ENCODE results near the gene ACTL10. TPM values are rescaled to one million over a fixed set of nuclear protein-coding genes. Genes with fewer than 3 reads are reported as not detected.

Gene ACTL10
- total RNA-seq, 4 donors from 2014 or later = 0.54 to 2.7 (median 2.1) TPM

DNA sequence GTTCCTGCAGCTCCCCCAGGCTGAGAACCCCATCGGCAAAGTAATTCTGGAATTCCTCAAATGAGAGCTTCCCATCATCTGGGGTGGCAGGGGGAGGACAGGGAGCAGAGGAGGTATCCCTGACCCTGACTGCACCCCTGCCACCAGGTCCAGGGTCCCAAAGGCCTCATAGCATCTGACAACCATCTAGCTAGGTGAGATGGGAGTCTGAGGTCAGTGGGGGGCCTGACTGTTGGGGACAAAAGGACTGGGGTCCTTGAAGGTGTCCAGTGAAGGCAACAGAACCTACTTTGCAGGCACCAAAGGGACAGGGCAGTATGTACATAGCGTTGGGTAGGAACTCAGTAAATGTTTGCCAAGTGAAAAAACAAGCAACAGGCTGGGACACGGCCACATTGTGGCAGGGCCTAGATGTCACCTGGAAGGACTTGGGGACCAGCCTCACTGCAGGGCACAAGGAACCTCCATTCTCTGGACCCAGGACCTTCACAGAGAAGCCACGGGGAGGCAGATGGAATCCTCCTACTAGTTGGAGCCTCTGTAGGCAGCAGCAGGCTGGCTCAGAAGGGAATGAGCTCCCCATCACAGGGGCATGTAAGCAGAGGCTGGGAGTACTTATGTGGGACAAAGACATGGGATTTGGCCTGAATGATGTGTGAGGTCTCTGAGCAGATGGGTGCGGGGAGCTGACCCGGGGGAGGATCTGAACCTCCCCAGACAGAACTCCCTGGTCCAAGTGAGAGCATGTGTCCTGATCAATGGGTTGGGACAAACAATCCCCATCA is 4.2 kb downstream of the ACTL10 start:
- no peak overlapping the region for H3K4me3 ChIP-seq
- WGBS, 2 donors (ENCODE audit: low coverage in 1 of 2) = 86 to 88% methylated on average over 5 of the region's 6 CpGs
- H3K36me3 ChIP-seq = peaks cover 0 to 36% of the 10 kb centered on the region in 2 donors
- no peaks in the 10 kb centered on the region for H3K9me3 ChIP-seq
- no peaks in the 10 kb centered on the region for H3K27me3 ChIP-seq
- peak overlapping the region in 2 of 4 donors; percentile 95 to 97 for H3K27ac ChIP-seq
- TF ChIP-seq, protein P1, sequence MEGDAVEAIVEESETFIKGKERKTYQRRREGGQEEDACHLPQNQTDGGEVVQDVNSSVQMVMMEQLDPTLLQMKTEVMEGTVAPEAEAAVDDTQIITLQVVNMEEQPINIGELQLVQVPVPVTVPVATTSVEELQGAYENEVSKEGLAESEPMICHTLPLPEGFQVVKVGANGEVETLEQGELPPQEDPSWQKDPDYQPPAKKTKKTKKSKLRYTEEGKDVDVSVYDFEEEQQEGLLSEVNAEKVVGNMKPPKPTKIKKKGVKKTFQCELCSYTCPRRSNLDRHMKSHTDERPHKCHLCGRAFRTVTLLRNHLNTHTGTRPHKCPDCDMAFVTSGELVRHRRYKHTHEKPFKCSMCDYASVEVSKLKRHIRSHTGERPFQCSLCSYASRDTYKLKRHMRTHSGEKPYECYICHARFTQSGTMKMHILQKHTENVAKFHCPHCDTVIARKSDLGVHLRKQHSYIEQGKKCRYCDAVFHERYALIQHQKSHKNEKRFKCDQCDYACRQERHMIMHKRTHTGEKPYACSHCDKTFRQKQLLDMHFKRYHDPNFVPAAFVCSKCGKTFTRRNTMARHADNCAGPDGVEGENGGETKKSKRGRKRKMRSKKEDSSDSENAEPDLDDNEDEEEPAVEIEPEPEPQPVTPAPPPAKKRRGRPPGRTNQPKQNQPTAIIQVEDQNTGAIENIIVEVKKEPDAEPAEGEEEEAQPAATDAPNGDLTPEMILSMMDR (IDR thresholded peaks at IDR 0.05) = no peak
- TF ChIP-seq EP300 (IDR thresholded peaks at IDR 0.05) (no peak), POLR2AphosphoS5 (IDR thresholded peaks at IDR 0.05) (no peak), POLR2A (IDR thresholded peaks at IDR 0.05) (no peak)
- H3K4me1 ChIP-seq = peaks cover 0 to 95% (median 36%) of the 10 kb centered on the region in 3 donors
- ATAC-seq = no peak

DNA sequence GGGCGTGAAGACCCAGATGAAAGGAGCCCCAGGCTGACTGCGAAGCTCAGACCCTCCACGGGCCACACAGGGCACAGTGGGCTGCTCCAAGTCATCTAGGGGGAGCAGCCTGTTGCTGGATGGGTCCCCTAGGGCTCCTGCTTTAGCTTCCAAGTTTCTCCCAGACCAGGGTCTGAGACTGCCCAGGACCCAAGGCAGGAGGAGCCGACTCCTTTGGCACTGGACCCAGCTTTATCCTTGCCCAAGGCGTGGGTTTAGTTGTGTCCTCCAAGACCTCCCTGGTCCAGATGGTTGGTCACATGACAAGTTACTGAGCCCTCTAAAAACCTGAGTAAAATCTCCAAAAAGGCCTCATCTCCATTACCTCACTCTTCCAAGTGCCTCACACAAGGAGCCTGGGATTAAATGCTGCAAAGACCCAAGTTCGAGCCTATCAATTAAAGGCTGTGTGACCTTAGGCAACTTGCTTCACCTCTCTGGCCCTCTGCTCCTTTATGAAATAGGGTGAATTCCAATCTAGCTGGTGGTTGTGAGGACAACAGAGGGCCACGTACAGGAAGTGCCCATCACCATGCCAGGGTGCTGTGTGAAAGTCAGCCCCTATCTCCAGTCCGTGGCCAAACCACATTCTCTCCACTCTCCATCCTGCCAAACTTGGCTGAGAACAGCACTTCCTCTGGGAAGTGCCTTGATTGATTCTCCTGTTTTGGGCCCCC is 5.0 kb downstream of the ACTL10 start:
- H3K9me3 ChIP-seq = no peaks in the 10 kb centered on the region
- peak overlapping the region in 3 of 4 donors; percentile 93 to 97 (median 95) for H3K27ac ChIP-seq
- H3K4me1 ChIP-seq = peaks cover 0 to 95% (median 40%) of the 10 kb centered on the region in 3 donors
- no peak for ATAC-seq
- WGBS, 2 donors (ENCODE audit: low coverage in 1 of 2) = 72 to 83% methylated on average over 3 to 6 of the region's 8 CpGs
- H3K4me3 ChIP-seq = no peak overlapping the region
- H3K27me3 ChIP-seq = no peaks in the 10 kb centered on the region
- TF ChIP-seq, protein P1 (IDR thresholded peaks at IDR 0.05) = no peak
- TF ChIP-seq POLR2AphosphoS5 (IDR thresholded peaks at IDR 0.05) (no peak), EP300 (IDR thresholded peaks at IDR 0.05) (no peak), POLR2A (IDR thresholded peaks at IDR 0.05) (no peak)
- H3K36me3 ChIP-seq = peaks cover 0 to 36% of the 10 kb centered on the region in 2 donors

DNA sequence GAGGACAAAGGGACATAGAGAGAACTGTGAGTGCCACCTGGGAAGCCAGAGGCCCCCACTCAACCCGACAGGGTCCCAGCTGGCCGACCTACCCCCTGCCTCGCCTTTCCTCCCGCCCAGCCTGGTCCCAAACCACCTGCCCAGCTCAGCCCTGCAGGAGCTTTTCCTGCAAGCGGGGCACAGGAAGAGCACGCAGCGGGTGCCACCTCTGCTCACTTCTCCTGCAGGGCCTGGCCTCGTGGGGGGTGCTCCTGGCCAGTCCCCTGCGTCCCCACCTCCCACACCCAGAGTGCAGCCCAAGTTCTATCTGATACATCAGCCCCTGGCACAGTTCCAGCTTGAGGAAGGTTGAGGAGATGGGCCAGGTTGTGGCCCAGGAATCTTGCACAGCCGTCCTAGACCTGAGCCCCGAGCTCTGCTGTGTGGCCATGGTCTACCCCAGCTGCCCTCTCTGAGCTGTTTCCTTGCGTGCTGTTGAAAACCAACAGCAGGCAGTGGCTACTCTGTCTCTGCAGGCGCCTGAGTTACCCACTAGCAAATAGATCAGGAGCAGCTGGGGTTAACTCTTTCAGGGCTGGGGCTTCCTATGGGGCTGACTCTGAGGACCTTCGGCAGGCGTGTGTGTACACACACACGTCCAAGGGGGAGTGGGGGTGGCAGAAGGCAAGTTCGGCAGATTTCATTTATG is 5.8 kb downstream of the ACTL10 start:
- ATAC-seq = no peak
- H3K4me1 ChIP-seq = peaks cover 0 to 95% (median 46%) of the 10 kb centered on the region in 3 donors
- WGBS, 2 donors (ENCODE audit: low coverage in 1 of 2) = 25% methylated on average over 4 of the region's 17 CpGs; no CpG with 5 or more reads in 1 of the 2 donors
- H3K4me3 ChIP-seq = peak overlapping the region; percentile 56 to 90
- H3K27me3 ChIP-seq = no peaks in the 10 kb centered on the region
- peak overlapping the region in 3 of 4 donors; percentile 93 to 97 (median 95) for H3K27ac ChIP-seq
- TF ChIP-seq POLR2AphosphoS5 (IDR thresholded peaks at IDR 0.05) (no peak), EP300 (IDR thresholded peaks at IDR 0.05) (no peak), POLR2A (IDR thresholded peaks at IDR 0.05) (no peak)
- no peaks in the 10 kb centered on the region for H3K9me3 ChIP-seq
- H3K36me3 ChIP-seq = peaks cover 0 to 36% of the 10 kb centered on the region in 2 donors

DNA sequence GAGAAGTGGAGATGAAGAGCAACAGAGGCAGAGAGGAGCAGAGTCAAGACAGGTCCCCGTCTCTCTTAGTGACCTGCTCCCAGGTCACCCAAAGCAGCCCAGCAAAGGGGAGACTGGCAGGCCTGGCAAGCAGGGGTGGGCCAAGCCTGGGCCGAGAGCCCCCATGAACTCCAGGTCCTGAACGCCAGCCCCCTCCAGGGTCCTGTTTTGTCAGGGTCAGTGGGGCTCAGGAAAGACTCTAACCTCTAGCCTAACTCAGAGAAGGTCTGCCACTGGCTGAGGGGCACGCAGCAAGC is 6.3 kb downstream of the ACTL10 start:
- no CpG with 5 or more reads among the region's 4 CpGs for WGBS, 2 donors (ENCODE audit: low coverage in 1 of 2)
- H3K27me3 ChIP-seq = no peaks in the 10 kb centered on the region
- TF ChIP-seq, protein P1 (IDR thresholded peaks at IDR 0.05) = no peak
- no peak for TF ChIP-seq POLR2A (IDR thresholded peaks at IDR 0.05)
- TF ChIP-seq POLR2AphosphoS5 (IDR thresholded peaks at IDR 0.05) = no peak
- TF ChIP-seq EP300 (IDR thresholded peaks at IDR 0.05) = no peak
- peaks cover 0 to 92% (median 45%) of the 10 kb centered on the region in 3 donors for H3K4me1 ChIP-seq
- H3K4me3 ChIP-seq = peak overlapping the region; percentile 56 to 90
- H3K36me3 ChIP-seq = peaks cover 0 to 36% of the 10 kb centered on the region in 2 donors
- ATAC-seq = no peak
- peak overlapping the region; percentile 68 to 97 (median 94) for H3K27ac ChIP-seq
- no peaks in the 10 kb centered on the region for H3K9me3 ChIP-seq
